GM19455 (cell line): Measurements from ENCODE around the gene APBB2.

ENCODE experiments used
- ATAC-seq: cut with Tn5 transposase; IDR thresholded peaks from one replicate; pipeline ENCODE4 v1.9.1; 2021; ENCODE audit not compliant: unreplicated experiment

APBB2 gene

DNA sequence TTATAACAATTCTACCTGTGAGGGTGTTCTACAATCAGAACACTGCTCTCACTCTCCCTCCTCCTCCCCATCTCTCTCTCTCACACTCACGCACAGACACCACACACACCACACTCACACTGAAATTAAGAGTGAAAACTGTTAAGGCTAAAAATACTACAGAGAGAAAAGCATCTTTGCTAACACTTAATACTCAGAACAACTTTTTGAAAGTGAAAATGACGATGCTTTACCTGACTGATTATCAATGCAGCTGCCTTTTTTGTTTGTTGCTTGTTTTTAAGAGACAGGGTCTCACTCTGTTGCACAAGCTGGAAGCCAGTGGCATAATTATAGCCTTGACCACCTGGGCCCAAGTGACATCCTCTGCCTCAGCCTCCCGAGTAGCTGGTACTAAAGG is 222.4 kb downstream of the APBB2 start:
- peak; percentile 59 for ATAC-seq

DNA sequence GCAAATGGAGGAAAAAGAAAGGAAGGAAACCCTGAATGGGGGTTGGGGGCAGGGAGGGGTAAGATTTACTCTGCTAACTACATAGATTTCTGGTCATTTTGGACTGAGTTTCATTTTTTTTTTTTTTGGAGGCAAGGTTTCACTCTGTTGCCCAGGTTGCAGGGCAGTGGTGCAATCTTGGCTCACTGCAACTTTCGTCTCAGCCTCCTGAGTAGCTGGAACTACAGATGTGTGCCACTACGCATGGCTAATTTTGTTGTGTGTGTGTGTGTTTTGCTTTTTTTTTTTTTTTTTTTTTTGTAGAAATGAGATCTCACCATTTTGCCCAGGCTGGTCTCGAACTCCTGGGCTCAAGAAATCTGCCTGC is 223.5 kb downstream of the APBB2 start:
- ATAC-seq: no peak

DNA sequence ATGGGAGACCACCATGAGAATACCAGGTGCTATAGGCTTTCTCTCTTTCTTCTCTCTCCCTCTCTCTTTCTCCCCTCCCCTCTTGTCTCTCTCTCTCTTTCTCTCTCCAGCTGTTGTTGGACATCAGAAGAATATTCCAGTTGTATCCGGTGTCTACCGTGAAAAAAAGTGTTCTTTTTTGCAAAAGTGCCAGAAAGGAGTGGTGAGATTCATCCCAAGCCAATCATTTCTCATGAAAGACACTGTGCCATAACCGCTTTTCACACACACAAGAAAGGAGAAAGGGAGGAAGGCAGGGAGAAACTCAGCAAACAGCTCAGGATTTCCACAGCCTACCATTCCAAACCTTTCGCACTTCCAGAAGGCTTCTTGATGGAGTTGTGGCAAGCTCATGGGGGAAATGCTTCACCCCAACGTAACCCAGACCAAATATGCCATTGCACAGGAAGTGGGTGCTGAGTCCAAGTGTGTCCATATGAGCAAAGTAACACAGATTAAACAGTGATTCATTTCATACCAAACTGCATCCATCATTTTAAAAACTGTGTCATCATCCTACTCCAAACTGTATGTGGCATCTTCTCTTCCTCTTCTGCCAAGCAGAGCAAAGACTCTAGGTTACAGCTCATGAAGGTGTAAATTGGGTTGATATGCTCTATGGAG is 224.0 kb downstream of the APBB2 start:
- no peak for ATAC-seq

DNA sequence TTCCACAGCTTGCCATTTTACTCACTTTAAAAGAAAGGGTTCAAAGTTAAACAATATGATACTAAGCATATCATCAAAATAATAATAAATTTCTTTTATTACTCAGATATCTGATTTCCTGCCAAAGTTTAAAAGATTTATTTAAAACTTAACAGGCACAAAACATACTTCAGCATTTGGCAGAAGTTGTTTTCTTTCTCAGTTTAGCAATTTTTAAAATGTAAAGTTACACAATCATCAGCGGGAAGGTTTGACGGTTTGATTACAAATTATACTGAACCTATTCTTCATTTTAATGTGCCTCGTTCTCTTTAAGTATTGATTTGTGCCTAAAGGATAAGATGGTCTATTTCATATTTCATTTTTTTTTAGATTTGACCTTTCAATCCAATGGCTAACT is 227.2 kb downstream of the APBB2 start:
- no peak for ATAC-seq

DNA sequence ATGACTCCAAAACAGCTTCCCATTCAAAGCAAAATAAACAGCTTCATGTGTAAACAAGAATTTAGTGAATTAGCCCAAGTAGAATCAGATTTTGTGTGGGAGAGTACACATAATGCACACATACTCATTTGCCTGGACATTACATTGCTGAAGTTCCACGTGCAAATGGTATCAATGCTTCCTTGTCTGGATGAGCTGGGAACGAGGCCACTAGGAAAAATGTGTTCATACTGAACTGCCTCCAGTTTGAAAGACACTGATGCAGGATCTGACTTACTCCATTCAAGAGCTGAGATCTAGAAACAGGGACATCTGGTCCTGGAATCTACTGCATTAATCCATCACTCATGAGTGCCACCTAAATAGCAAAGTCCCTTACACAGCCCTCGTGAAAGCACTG is 228.0 kb downstream of the APBB2 start:
- no peak for ATAC-seq

DNA sequence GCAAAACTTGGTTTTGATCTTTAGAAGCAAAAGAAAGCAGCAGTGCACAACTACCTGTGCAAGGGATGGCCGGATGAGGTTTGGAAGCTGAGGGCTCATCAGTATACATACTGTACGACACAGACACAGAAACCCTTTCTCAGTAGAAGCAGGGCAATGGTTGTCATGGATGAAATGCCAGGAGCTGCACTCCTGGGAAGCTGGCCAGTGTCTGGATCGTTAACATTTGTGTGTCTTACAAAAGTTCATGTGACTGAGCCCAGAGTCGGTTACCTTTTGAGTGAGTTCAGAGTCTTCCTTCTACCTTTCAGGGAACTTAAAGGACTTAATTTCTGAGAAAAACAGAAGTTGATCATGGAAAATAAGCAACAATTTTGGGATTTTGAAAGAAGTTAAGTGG is 230.3 kb downstream of the APBB2 start:
- no peak for ATAC-seq

DNA sequence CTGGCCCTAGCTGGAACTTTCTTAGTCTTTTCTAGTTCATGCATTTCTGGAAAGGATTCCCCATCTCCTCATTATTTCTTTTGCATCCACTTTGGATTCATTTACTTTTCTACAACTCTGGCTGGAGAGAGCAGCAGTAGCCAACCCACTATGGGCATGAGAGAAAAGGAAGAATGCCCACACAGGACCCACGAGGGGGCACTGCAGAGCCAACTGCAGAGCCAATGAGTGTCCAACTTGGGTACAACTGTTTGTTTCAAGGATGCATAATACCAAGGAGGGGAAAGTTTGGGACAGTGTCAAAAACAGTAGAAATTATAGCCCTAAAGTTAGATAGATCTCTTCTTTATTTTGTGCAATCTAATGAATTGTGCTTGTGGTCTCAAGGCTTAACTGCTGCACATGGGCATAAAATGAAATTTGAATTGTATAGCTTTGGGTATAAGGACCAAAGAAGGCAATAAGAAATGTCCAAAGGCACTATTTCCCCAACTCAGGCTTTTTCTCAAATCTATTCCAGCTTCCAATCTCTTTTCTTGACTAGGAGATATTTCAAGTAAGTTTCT is 233.9 kb downstream of the APBB2 start:
- no peak for ATAC-seq

DNA sequence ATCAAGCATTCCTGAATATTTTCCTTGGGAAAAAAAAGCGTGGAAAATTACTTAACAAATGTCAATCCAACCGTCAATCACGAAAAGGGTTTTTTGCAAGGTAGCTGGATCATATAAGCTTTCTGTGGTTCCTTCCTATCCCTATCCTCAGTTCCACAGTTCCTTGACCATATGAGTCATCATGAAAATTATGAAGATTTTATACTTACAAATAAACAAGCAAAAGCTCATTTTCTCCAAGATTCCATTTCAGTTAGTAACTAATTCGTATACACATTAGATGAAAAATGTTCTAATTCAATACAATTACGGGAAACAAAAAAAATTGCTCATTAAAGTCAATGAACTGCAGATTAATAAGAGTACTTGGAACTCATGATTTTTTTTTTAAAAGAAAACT is 235.8 kb downstream of the APBB2 start:
- ATAC-seq: no peak

DNA sequence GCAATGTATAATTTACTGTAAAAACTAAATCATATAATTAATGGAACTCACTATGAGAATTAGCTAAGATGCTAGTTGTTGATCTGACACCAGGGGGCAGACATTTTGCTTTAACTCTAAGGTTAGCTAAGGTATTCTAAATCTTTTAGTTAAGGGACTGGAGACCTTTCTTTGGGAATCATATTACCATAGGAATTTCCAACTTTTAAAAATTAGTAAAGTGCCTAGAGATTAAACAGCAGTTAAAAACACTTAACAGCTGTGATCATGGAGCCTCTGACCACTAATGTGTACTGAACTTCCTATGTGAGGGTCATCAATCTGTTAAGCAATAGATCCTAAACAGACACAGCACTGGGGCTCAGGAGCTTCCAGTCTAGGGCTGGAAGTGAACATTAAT is 238.0 kb downstream of the APBB2 start:
- ATAC-seq: no peak

DNA sequence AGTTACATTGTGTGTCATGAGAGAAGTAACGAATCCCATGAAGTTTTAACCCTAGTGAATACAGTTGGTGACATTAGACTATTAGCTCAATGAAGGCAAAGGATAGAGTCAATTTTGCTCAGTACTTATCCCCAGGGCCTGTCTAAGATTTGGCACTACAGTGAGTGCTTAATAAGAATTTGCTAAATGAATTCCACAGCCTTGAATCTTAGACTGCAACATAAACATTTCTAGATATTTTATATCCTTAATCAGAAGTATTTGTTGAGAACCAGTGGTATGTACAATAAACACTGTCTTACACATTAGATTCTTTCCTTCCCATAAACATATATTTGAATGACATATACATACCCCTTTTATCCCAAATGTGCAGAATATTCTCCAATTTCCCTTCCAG is 241.6 kb downstream of the APBB2 start:
- no peak for ATAC-seq

DNA sequence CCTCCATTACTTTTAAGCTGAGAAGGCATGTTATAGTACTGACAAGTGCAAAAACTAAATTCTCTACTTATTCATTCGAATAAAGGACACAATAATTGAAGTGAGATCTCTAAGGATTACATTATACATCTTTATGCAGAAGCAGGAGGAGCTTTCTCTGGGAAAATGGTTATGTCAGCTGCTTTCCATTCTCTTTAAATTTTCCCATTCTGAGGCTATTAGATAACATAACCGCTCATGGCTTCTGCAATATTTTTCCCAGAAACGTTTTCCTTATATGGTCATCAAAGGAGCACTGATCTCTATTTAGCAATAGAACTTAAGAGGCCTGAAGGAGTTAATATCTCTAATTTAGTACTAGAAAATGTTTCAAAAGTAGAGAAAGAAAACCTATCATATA is 243.0 kb downstream of the APBB2 start:
- no peak for ATAC-seq

DNA sequence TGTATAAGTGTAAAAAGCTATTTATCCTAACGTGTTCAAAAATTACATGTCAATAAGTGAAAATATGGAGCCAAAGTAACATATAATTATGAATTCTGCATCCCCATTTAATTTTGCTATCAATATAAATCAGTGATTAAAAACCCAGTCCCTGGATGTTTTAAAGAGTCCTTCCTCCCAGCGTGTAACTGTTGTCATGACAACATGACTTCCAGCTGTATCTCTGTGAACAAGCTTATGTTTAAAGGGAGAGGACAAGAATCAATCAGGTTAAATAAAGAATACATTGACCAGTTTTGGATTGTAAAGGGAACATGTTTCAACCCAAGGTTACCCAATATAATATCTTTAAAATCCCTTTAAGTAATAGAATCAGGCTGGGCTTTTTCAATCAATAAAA is 244.8 kb downstream of the APBB2 start:
- ATAC-seq: no peak

DNA sequence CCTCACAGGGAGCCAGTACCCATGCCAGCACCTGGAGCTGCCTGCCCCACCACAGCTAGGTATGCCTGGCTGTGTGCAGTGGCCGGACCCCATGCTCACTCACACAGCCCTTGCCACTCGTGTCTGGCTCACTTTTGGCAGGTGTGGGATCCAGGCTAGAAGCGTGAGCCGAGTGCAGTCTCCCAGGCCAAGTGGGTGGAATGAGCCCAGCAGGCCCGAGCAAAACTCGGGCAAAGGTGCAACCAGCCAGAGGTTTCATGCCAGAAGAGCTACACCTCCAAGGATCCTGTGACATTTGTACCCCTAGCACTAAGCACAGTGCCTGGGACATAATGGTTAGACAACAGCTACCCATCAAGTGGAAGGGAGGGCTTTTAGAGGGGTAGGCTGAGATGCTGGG is 246.8 kb downstream of the APBB2 start:
- ATAC-seq: no peak

DNA sequence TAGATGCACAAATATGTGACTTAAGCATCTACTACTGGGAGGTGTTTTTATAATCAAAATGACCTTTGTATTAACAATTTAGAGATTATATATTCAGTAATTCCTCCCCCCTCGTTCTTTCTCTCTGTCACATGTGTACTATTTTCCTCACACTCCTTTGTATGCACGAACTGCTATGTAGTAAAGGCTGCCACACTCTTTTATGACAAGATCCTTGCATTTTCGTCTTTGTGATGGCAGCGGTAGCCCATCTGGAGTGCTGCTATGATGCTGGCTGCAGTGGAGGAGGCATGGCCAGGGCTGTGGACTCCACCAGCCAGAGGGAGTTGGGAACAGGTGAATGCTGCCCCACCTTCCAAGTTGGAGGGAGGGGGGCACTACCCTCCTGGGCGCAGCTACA is 248.3 kb downstream of the APBB2 start:
- ATAC-seq: no peak

DNA sequence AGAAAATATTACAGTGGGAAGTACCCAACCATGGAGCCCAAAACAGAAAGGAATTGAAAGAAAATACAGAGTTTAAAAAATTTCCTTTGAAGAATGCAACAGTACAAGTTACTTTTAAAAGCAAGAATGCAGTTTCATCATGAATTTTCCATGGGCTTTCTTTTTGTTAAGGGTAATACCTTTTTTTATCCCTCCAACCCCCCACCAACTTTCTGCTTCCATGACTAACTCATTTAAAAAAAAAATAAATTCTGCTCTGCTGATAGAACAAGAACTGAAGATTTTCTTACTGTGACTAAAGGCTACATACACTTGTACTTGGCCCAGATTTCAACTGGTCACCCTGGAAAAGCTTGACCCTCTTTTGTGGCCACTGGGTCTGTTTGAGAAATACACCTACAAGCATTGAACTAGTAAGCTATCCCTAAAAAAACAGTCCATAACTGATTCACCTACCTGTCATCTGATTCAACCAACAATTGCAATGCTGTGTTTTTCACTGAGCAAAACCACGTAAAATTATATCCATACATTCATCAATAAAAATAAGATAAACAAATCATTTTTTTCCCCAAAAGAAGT is 250.4 kb downstream of the APBB2 start:
- ATAC-seq: no peak

DNA sequence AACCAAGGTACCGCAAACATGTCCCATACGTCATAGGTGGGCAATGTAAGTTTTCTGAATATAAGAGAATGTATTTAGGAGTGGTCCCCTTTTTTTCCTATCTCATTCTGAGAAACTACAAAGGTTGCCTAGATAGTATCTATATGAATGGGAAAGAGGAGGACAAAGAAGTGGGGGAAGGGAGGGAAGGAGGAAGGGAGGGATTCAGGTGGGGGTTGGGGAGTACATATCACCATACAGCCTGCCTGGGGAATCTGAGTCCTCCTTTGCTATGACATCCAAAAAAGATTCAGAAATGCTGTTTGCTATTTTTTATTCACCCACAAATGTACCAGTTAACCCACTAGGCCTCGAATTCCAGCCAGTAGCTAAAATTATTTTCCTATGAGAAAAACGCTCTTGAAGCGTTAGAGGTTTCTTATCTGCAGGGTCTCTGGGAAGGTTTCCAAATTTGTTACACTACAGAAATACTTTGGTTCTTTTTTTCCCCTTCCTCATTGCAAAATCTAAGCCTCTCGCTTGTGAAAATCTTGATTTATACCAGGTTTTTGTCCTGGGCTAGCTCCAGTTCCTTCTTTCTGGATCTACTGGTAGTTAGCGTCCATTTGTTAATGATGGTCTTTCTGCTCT is 251.7 kb downstream of the APBB2 start:
- ATAC-seq: no peak

DNA sequence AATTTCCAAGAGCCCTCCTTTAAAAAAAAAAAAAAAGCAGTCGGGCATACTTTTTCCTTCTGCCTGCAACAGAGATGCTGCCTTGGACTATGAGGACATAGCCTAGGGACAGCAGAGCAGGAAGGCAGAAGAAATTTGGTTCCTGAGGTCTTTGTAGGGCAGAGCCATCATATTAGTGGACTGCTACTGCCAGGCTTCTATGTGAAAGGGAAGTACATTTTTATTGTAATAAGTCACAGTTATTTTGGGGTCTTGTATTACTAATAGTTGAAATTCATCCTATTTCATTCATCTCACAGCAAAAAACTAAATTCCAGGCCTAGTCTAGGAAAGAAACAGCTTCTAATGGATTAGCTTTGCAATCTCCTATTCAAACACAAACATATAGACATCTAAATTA is 253.4 kb downstream of the APBB2 start:
- ATAC-seq: no peak

DNA sequence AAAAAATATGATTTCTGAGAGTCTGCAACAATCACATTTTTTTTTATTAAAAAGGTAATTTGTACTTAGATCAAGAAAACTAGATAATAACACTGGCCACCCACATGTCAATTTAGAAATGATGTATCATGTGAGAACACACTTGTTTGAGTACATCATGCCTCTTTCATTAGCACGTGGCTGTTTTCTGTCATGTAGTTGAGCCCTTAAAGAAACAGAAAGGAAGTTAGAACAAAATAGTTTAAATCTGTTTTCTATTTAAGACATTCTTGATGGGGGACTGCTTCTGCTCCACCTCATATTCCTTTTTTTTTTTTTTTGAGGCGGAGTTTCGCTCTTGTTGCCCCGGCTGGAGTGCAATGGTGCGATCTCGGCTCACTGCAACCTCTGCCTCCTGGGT is 257.1 kb downstream of the APBB2 start:
- ATAC-seq: no peak

DNA sequence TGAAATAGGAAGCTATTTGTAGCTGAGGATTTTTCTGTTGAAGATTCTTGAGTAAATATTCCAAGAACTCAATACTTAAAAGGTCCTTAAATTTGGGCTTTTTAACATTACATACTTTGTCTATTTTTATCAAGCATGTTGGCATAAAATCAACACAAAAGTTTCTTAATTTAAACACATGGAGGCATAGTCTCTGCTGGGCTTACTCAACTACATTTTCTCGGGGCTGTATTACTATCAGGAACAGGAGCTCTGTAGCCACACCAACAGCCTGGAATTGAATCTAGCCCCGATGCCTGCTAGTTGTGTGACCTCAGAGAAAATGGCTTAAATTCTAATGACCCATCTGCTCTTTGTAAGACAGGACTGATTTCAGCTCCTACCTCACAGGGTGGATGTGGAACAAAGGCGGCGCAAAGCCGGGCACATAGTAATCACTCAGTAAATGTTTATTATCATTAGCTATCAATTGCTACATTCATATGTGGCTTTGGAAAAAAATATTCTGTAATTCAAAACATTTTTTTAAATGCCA is 257.6 kb downstream of the APBB2 start:
- ATAC-seq: no peak

DNA sequence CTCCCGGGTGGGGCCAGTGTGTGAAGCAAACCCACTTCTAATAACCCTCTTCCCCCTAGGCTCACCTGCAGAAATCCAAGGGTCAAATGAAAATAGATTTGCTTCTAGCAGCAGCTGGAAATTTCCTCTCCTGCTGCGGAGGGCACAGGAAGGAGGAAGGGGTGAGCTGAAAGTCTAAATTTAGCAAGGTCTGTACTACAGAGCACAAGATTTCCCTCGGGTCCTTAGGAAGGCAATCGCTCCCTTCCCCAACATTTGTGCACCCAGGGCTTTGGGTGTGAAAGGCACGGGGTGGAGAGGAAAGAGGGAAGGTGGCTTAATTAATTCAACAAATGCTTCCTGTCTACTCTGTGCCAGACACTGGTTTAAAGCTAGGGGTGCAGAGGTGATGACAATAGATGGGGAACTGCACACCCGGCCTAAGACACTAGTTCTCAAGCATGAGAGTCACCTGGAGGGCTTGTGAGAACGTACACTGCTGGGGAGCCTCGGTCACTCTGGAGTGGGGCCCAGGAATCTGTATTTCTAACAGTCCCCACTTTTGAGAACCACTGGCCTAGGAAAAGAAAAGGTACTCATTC is 260.2 kb downstream of the APBB2 start:
- no peak for ATAC-seq

DNA sequence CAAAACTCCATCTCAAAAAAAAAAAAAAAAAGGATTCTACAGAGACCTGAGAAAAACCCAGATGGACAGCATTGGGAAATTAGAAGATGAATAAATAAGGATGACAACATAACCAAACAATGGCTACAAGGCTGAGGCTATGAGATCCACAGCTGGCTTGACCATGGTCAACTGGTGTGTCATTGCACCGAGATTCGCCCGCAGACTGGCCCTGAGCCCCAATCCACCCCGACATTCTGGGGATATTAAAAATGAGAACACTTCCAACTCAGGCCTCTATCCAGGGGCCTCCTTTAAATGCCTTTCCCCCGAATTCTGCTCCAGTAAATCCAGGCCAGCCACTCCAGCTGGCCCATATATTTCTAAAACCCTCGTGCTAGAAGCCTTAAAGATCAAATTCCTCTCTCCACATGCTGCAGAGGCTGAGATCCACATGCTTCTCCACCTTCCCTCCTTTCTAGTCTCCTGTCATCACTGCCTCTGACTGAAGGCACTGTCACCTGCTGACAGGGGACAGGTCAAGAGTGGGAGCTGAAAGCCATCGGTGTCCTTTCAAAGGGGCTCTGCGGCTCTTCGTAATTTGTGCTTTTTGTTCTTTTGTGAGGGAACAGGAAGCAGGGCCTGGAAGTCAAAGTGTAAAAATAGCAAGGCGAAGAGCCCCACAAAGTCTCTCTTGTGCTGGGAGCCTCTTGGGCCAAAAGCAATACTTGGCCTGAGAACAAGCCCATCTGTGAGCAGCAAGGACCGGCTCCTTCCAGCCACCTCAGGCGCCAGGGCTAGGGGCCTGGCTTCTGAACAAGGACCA is 260.9 kb downstream of the APBB2 start:
- no peak for ATAC-seq
